ENCODE data around the gene VMP1. TPM values are rescaled to one million over a fixed set of nuclear protein-coding genes. Genes with fewer than 3 reads are reported as not detected.

VMP1 gene
- total and polyA plus RNA-seq, 2 of the 13 experiments (the other 11 are each of a cell fraction or from before 2014, with no cell fraction given): 186 to 271 TPM

GRCh38 chr17:59786536-59787319, 79.3 kb downstream of the VMP1 start (continued):
- TF ChIP-seq FOXO4 (CRISPR knock-in tag; conservative IDR thresholded peaks at IDR 0.05): no peak
- peak; percentile 53; the same call in 1 of the 2 replicates for TF ChIP-seq ZNF710 (CRISPR knock-in tag; IDR thresholded peaks at IDR 0.05; ENCODE audit: borderline replicate concordance)
- TF ChIP-seq TFDP2 (CRISPR knock-in tag; IDR thresholded peaks at IDR 0.05): peak; percentile 66
- no peak for TF ChIP-seq ZNF383 (CRISPR knock-in tag; IDR thresholded peaks at IDR 0.05; ENCODE audit: borderline replicate concordance)
- TF ChIP-seq SP4 (CRISPR knock-in tag; IDR thresholded peaks at IDR 0.05): no peak
- no peak for TF ChIP-seq SOX6 (IDR thresholded peaks at IDR 0.05)
- peak; percentile 97 for TF ChIP-seq SOX6 (CRISPR knock-in tag; IDR thresholded peaks at IDR 0.05)
- TF ChIP-seq ZNF280B (CRISPR knock-in tag; IDR thresholded peaks at IDR 0.05; ENCODE audit: borderline replicate concordance): no peak
- TF ChIP-seq ZNF362 (CRISPR knock-in tag; IDR thresholded peaks at IDR 0.05; ENCODE audit: borderline replicate concordance): peak; percentile 86
- peak; percentile 95 for TF ChIP-seq HDAC2 (CRISPR knock-in tag; IDR thresholded peaks at IDR 0.05)
- peak; percentile 40; the same call in 1 of the 2 replicates for TF ChIP-seq HNRNPUL1 (IDR thresholded peaks at IDR 0.05; ENCODE audit: low read depth, low read length)
- TF ChIP-seq ZFAT (CRISPR knock-in tag; conservative IDR thresholded peaks at IDR 0.05): no peak; the same call in none of the 2 replicates
- TF ChIP-seq ZNF569 (CRISPR knock-in tag; IDR thresholded peaks at IDR 0.05; ENCODE audit: borderline replicate concordance): peak; percentile 81; the same call in 1 of the 2 replicates
- peak; percentile 62; the same call in 1 of the 2 replicates for TF ChIP-seq CENPBD1 (CRISPR knock-in tag; IDR thresholded peaks at IDR 0.05; ENCODE audit: borderline replicate concordance, low read depth)
- TF ChIP-seq KDM2A (CRISPR knock-in tag; IDR thresholded peaks at IDR 0.05; ENCODE audit: borderline replicate concordance, low read depth): peak; percentile 71; the same call in 1 of the 2 replicates
- TF ChIP-seq FLYWCH1 (CRISPR knock-in tag; IDR thresholded peaks at IDR 0.05): no peak
- peak; percentile 97 for TF ChIP-seq CCDC6 (CRISPR knock-in tag; IDR thresholded peaks at IDR 0.05)
- no peak for TF ChIP-seq U2AF1 (optimal IDR thresholded peaks at IDR 0.05; ENCODE audit: low read depth, low read length)
- TF ChIP-seq PBX2 (CRISPR knock-in tag; IDR thresholded peaks at IDR 0.05): no peak
